ENCODE measurements around the gene WWP2. TPM values are rescaled to one million over a fixed set of nuclear protein-coding genes. Genes with fewer than 3 reads are reported as not detected.
A peak's percentile ranks its signal among the peaks of the same experiment; 100 is the strongest.

WWP2 gene
- total RNA-seq, 2 experiments from 2014 or later = 30.7 to 35.1 TPM

DNA sequence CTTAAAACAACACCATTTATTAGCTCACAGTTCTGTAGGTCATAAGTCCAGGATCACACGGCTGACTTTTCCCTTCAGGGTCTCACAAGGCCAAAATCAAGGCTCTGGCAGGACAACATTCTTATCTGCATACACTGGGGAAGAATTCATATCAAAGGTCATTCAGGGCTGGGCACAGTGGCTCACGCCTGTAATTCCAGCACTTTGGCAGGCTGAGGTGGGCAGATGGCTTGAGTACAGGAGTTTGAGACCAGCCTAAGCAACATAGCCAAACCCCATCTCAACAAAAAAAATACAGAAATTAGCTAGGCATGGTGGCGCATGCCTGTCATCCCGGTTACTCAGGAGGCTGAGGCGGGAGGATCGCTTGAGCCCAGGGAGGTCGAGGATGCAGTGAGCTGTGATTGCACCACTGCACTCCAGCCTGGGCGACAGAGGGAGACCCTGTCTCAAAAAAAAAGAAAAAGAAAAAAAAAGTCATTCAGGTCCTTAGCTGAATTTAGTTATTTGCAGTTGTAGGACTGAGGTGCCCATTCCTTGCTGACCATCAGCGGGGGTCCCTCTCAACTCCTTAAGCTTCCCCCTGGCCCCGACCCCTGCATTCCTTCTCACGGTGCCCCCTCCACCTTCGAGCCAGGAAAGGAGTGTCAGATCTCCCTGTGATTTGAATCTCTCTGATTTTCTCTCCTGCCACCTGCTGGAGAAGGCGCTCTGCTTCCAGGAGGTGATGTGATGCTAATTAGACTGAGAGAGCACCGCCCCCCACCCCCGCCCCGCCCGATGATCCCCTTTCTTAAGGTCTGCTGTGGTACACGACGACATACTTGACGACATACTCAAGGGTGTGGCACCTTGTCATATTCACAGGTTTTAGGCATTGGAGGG is 97.2 kb downstream of the WWP2 start:
- TF ChIP-seq, protein P1, sequence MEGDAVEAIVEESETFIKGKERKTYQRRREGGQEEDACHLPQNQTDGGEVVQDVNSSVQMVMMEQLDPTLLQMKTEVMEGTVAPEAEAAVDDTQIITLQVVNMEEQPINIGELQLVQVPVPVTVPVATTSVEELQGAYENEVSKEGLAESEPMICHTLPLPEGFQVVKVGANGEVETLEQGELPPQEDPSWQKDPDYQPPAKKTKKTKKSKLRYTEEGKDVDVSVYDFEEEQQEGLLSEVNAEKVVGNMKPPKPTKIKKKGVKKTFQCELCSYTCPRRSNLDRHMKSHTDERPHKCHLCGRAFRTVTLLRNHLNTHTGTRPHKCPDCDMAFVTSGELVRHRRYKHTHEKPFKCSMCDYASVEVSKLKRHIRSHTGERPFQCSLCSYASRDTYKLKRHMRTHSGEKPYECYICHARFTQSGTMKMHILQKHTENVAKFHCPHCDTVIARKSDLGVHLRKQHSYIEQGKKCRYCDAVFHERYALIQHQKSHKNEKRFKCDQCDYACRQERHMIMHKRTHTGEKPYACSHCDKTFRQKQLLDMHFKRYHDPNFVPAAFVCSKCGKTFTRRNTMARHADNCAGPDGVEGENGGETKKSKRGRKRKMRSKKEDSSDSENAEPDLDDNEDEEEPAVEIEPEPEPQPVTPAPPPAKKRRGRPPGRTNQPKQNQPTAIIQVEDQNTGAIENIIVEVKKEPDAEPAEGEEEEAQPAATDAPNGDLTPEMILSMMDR (IDR thresholded peaks at IDR 0.05) = peak; percentile 20
- CTCF ChIA-PET = interaction anchor here (1.8 kb wide), 1 partner anchor 63 kb away, joined by 5 read pairs; no protein-coding TSS in a partner anchor
- Mint-ChIP-seq H3K9me3 (no peaks in the 10 kb centered on the region), H3K36me3 (ENCODE audit: low read depth) (peaks cover 5% of the 10 kb centered on the region), H3K4me1 (ENCODE audit: low read depth) (peaks cover 9% of the 10 kb centered on the region), H3K4me3 (no peak overlapping the region), H3K27ac (no peak overlapping the region), H3K27me3 (no peaks in the 10 kb centered on the region)
- ATAC-seq = no peak
- POLR2A ChIA-PET = no interaction called here
- DNase-seq = peak; percentile 30
- intact Hi-C loops (cut with micrococcal nuclease) = no loop called here

GRCh38 chr16:69860233-69861231 is 98.4 kb downstream of the WWP2 start:
- Mint-ChIP-seq H3K4me1 (ENCODE audit: low read depth) (peaks cover 7% of the 10 kb centered on the region), H3K27ac (no peak overlapping the region), H3K27me3 (no peaks in the 10 kb centered on the region), H3K36me3 (ENCODE audit: low read depth) (peaks cover 5% of the 10 kb centered on the region), H3K9me3 (no peaks in the 10 kb centered on the region), H3K4me3 (no peak overlapping the region)
- ChIA-PET POLR2A (no interaction called here), CTCF (no interaction called here)
- DNase-seq (no peak), ATAC-seq (no peak)
- intact Hi-C loops (cut with micrococcal nuclease) = no loop called here
- TF ChIP-seq, protein P1 (IDR thresholded peaks at IDR 0.05) = no peak

- Mint-ChIP-seq H3K4me1 (ENCODE audit: low read depth) (peaks cover 7% of the 10 kb centered on the region), H3K36me3 (ENCODE audit: low read depth) (peaks cover 8% of the 10 kb centered on the region), H3K27ac (no peak overlapping the region), H3K4me3 (no peak overlapping the region), H3K27me3 (no peaks in the 10 kb centered on the region), H3K9me3 (no peaks in the 10 kb centered on the region)
- intact Hi-C loops (cut with micrococcal nuclease) = no loop called here
- POLR2A ChIA-PET = no interaction called here
- DNase-seq (no peak), ATAC-seq (no peak)
- TF ChIP-seq, protein P1 (IDR thresholded peaks at IDR 0.05) = no peak
- CTCF ChIA-PET = no interaction called here
These were observed 99.3 kb downstream of the WWP2 start for GRCh38 chr16:69861292-69862030.

DNA sequence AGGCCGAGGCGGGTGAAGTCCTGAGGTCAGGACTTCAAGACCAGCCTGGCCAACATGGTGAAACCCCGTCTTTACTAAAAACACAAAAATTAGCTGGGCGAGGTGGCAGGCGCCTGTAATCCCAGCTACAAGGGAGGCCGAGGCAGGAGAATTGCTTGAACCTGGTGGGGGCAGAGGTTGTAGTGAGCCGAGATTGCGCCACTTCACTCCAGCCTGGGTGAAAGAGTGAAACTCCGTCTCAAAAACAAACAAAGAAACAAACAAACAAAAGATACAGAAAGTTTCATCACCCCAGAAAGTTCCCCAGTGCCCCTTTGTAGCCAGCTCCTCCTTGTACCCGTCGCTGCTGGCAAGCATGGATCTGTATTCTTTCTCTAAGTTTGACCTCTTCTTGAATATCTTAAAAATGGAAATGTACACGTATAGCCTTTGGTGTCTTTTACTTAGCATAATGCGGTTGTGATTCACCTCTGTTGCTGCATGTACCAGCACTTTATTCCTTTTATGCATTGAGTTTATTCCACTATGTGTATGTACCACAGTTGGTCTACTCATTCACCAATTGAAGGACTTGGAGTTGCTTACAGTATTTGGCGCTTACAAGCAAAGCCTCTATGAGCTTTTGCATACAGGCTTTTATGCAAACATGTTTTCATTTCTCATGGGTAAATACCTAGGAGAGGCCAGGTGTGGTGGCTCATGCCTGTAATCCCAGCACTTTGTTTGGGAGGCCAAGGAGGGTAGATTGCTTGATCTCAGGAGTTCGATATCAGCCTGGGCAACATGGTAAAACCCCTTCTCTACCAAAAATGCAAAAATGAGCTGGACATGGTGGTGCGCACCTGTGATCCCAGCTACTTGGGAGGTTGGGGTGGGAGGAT is 101.5 kb downstream of the WWP2 start:
- ChIA-PET POLR2A (interaction anchor here (0.5 to 0.6 kb wide), 2 partner anchors 42 to 919 kb away, joined by 3 to 4 read pairs; no protein-coding TSS in a partner anchor), CTCF (interaction anchor here (1.5 kb wide), 1 partner anchor 15 kb away, joined by 3 read pairs; no protein-coding TSS in a partner anchor)
- no peak for ATAC-seq
- intact Hi-C loops (cut with micrococcal nuclease) = no loop called here
- H3K36me3 Mint-ChIP-seq (ENCODE audit: low read depth) = peaks cover 6% of the 10 kb centered on the region
- H3K27me3 Mint-ChIP-seq = no peaks in the 10 kb centered on the region
- H3K4me1 Mint-ChIP-seq (ENCODE audit: low read depth) = peaks cover 1% of the 10 kb centered on the region
- no peak for DNase-seq
- no peak overlapping the region for H3K4me3 Mint-ChIP-seq
- TF ChIP-seq, protein P1 (IDR thresholded peaks at IDR 0.05) = no peak
- no peak overlapping the region for H3K27ac Mint-ChIP-seq
- no peaks in the 10 kb centered on the region for H3K9me3 Mint-ChIP-seq
